CD4-positive, alpha-beta T cell treated with Interferon alpha-2 for 1 hour (primary cell): ENCODE results near the gene PTPN22.

Experiments
- DNase-seq, 2 donors: peaks; one replicate each; pipeline ENCODE4 v3.0.0-alpha.2; 2020 to 2022

Gene PTPN22

GRCh38 chr1:113793878-113794834, 77.4 kb downstream of the PTPN22 start:
- no peak for DNase-seq

- DNase-seq = no peak
These were observed 78.5 kb downstream of the PTPN22 start for GRCh38 chr1:113792986-113793385.

- peak in 1 of 2 donors; percentile 43 for DNase-seq
These were observed 79.0 kb downstream of the PTPN22 start for GRCh38 chr1:113792471-113792870.

GRCh38 chr1:113788802-113789201, 82.7 kb downstream of the PTPN22 start:
- DNase-seq = no peak

GRCh38 chr1:113787663-113788062, 83.8 kb downstream of the PTPN22 start:
- no peak for DNase-seq

- no peak for DNase-seq
These were observed 85.4 kb downstream of the PTPN22 start for GRCh38 chr1:113786069-113786468.

- DNase-seq = peak in 1 of 2 donors; percentile 79
These were observed 87.3 kb downstream of the PTPN22 start for GRCh38 chr1:113784104-113784779.

GRCh38 chr1:113783254-113784103, 88.0 kb downstream of the PTPN22 start:
- DNase-seq = peak; percentile 57 to 82

GRCh38 chr1:113782406-113782805, 89.1 kb downstream of the PTPN22 start:
- no peak for DNase-seq

- DNase-seq = peak in 1 of 2 donors; percentile 59
These were observed 91.0 kb downstream of the PTPN22 start for GRCh38 chr1:113780374-113781146.

GRCh38 chr1:113779542-113779941, 92.0 kb downstream of the PTPN22 start:
- no peak for DNase-seq

GRCh38 chr1:113777561-113777960, 94.0 kb downstream of the PTPN22 start:
- DNase-seq = no peak

- DNase-seq = no peak
These were observed 101.5 kb downstream of the PTPN22 start for GRCh38 chr1:113770031-113770430.

- DNase-seq = no peak
These were observed 101.9 kb downstream of the PTPN22 start for GRCh38 chr1:113769601-113769970.

GRCh38 chr1:113768916-113769600, 102.5 kb downstream of the PTPN22 start:
- no peak for DNase-seq

- no peak for DNase-seq
These were observed 105.9 kb downstream of the PTPN22 start for GRCh38 chr1:113765306-113766230.
